Endothelial cell of umbilical vein (primary cell): Measurements from ENCODE around the gene ATG4D. TPM values are rescaled to one million over a fixed set of nuclear protein-coding genes. Genes with fewer than 3 reads are reported as not detected.
A peak's percentile ranks its signal among the peaks of the same experiment; 100 is the strongest.

Source experiments
- BruUV-seq: library from RNA; stranded (reverse); fragments of 400-500 nt; replicated peaks from 2 replicates; lab custom pipeline; 2021; lab: Mats Ljungman, UMichigan
- CTCF ChIA-PET: fragments of 300-600, 350-600 bp; sonication (Branson Sonifier 250); formaldehyde crosslinking; loops from one replicate; lab custom pipeline; 2021; ENCODE audit warnings: antibody characterized with exemption, inconsistent platforms; lab: Charles Lee
- POLR2A ChIA-PET: fragments of 300-600, 350-600 bp; sonication (Branson Sonifier 250); formaldehyde crosslinking; loops from one replicate; lab custom pipeline; 2021; ENCODE audit warnings: antibody characterized with exemption, inconsistent platforms; lab: Charles Lee
- DNase-seq: peaks from one replicate; pipeline ENCODE4 v3.0.0-alpha.2; 2011; ENCODE audit warnings: low read depth, low spot score
- FAIRE-seq: peaks from 2 replicates; lab custom pipeline; 2011; peaks lifted over from hg19 to GRCh38; lab: Jason Lieb, UNC
- H2AFZ ChIP-seq: 2 replicates; pipeline ENCODE4 v1.6.0; 2012; ENCODE audit warnings: low read depth, low read length, control low read depth, inconsistent platforms
- H3K27ac ChIP-seq: 2 replicates; pipeline ENCODE4 v1.5.1; 2011; ENCODE audit warnings: low read depth, mild to moderate bottlenecking, control low read depth, low read length, moderate library complexity; ENCODE audit not compliant: insufficient read depth
- H3K27me3 ChIP-seq, 2 experiments: 2 replicates each; pipeline versions ENCODE4 v1.6.0 to v1.6.1; 2011; ENCODE audit warnings: low read length in 2 of 2, mixed read lengths in 1 of 2; ENCODE audit not compliant: control insufficient read depth in 2 of 2, insufficient read depth in 2 of 2
- H3K36me3 ChIP-seq, 2 experiments: 2 replicates in 1 of 2; 3 replicates in 1 of 2; pipeline ENCODE4 v1.5.1; 2011; ENCODE audit warnings: low read length in 2 of 2, mild to moderate bottlenecking in 1 of 2, moderate library complexity in 1 of 2; ENCODE audit not compliant: control insufficient read depth in 2 of 2, insufficient read depth in 2 of 2; ENCODE audit errors: extremely low read depth in 1 of 2
- H3K4me1 ChIP-seq: 3 replicates; pipeline ENCODE4 v1.5.1; 2011; ENCODE audit warnings: mild to moderate bottlenecking, low read length; ENCODE audit not compliant: control insufficient read depth, insufficient read depth; ENCODE audit errors: extremely low read depth
- H3K4me2 ChIP-seq: 2 replicates; pipeline ENCODE4 v1.6.1; 2011; ENCODE audit warnings: low read length, control low read depth, mixed read lengths; ENCODE audit not compliant: insufficient read depth
- H3K4me3 ChIP-seq, 3 experiments: fragments of 200-600 bp in 1 of 3; sonication (generic), shearing (Covaris generic) in 1 of 3; replicated peaks in 1 of 3; 2 replicates each; pipeline ENCODE4 v1.5.1; 2011 to 2016; ENCODE audit warnings: control low read depth in 3 of 3, low read length in 3 of 3, mild to moderate bottlenecking in 2 of 3, inconsistent platforms in 1 of 3, low read depth in 1 of 3, moderate library complexity in 1 of 3; ENCODE audit not compliant: insufficient read depth in 1 of 3
- H3K79me2 ChIP-seq: 2 replicates; pipeline ENCODE4 v1.6.0; 2012; ENCODE audit warnings: low read length, inconsistent platforms; ENCODE audit not compliant: control insufficient read depth, insufficient read depth
- H3K9ac ChIP-seq: replicated peaks from 2 replicates; pipeline ENCODE3; 2011; ENCODE audit warnings: low read length, control low read depth; ENCODE audit not compliant: insufficient read depth; ENCODE audit errors: extremely low read depth
- H3K9me1 ChIP-seq: replicated peaks from 3 replicates; pipeline ENCODE4 v1.6.0; 2011; ENCODE audit warnings: mild to moderate bottlenecking, low read length; ENCODE audit not compliant: control insufficient read depth, insufficient read depth; ENCODE audit errors: extremely low read depth
- H3K9me3 ChIP-seq: replicated peaks from 2 replicates; pipeline ENCODE4 v1.5.1; 2012; ENCODE audit warnings: low read length, inconsistent platforms; ENCODE audit not compliant: control insufficient read depth, insufficient read depth
- H4K20me1 ChIP-seq: replicated peaks from 2 replicates; pipeline ENCODE3; 2011; ENCODE audit warnings: mild to moderate bottlenecking, low read length; ENCODE audit not compliant: control insufficient read depth, insufficient read depth; ENCODE audit errors: extremely low read depth
- CTCF ChIP-seq, 2 donors: IDR thresholded peaks; 1 replicate in 1 of 2; 2 replicates in 1 of 2; pipeline ENCODE4 v1.5.1; 2011; ENCODE audit warnings: low read length in 2 of 2, mild to moderate bottlenecking in 2 of 2, moderate library complexity in 2 of 2, control low read depth in 1 of 2, inconsistent platforms in 1 of 2, low read depth in 1 of 2; ENCODE audit not compliant: insufficient read depth in 1 of 2; ENCODE audit errors: extremely low read depth in 1 of 2
- EZH2 ChIP-seq: IDR thresholded peaks from 2 replicates; pipeline ENCODE4 v1.6.1; 2012; ENCODE audit warnings: borderline replicate concordance, low read depth, mild to moderate bottlenecking, moderate library complexity, low read length, inconsistent platforms; ENCODE audit not compliant: severe bottlenecking
- FOS ChIP-seq: IDR thresholded peaks from 2 replicates; pipeline ENCODE4 v1.6.1; 2011; ENCODE audit warnings: mild to moderate bottlenecking, low read length, moderate library complexity, borderline replicate concordance; ENCODE audit not compliant: insufficient read depth
- GATA2 ChIP-seq: IDR thresholded peaks from 2 replicates; pipeline ENCODE4 v1.7.0; 2011; ENCODE audit warnings: low read depth, mild to moderate bottlenecking, moderate library complexity, mixed read lengths, low read length; ENCODE audit not compliant: insufficient read length, insufficient read depth
- JUN ChIP-seq: IDR thresholded peaks from 2 replicates; pipeline ENCODE4 v1.6.1; 2011; ENCODE audit warnings: borderline replicate concordance, low read depth; ENCODE audit not compliant: insufficient read length, insufficient read depth
- MAX ChIP-seq: IDR thresholded peaks from 2 replicates; pipeline ENCODE4 v1.6.1; 2011; ENCODE audit not compliant: insufficient read depth, insufficient read length
- MYC ChIP-seq: IDR thresholded peaks from one replicate; pipeline ENCODE4 v1.6.1; 2011; ENCODE audit warnings: mild to moderate bottlenecking, low read depth, low read length
- POLR2A ChIP-seq: IDR thresholded peaks from 2 replicates; pipeline ENCODE4 v1.6.1; 2012; ENCODE audit warnings: low read depth, mild to moderate bottlenecking, control low read depth, low read length
- POLR2AphosphoS5 ChIP-seq: IDR thresholded peaks from 2 replicates; pipeline ENCODE4 v1.6.1; 2012; ENCODE audit warnings: low read depth, mild to moderate bottlenecking, control low read depth, low read length, moderate library complexity; ENCODE audit not compliant: insufficient read depth
- dilution Hi-C: fragments of 300-500 bp; cut with MboI; formaldehyde crosslinking; loops from one replicate; pipeline ENCODE4 v1.15.0; 2019; ENCODE audit warnings: low sequenced_read_pairs; ENCODE audit not compliant: extremely low pct_ligation_motif_present
- intact Hi-C: fragments of 100-400 bp; cut with micrococcal nuclease; formaldehyde crosslinking; loops from one replicate; pipeline ENCODE4 v1.10.0; 2022
- polyA plus RNA-seq, 4 experiments: library from polyadenylated mRNA; depleted of rRNA in 3 of 4; stranded (reverse) in 3 of 4; unstranded in 1 of 4; fragments of >200 nt; gene quantifications; 2 replicates each; pipeline versions ENCODE4 v1.2.1 to v1.2.3, GENCODE V29; 2011 to 2012; ENCODE audit warnings: missing spikeins in 1 of 4
- total RNA-seq: library from RNA; stranded (reverse); gene quantifications from 2 replicates; pipeline ENCODE4 v1.2.3, GENCODE V29; 2021

Gene ATG4D
- total and polyA plus RNA-seq, 2 donors (not counting 3 experiments of a cell fraction or from before 2014, with no cell fraction given): 19.8 to 24.9 TPM

- Histone ChIP-seq H3K9ac (no peak overlapping the region), H2AFZ (no peak overlapping the region), H3K4me2 (peak overlapping the region; percentile 67), H3K27ac (no peak overlapping the region), H3K4me1 (peaks cover 27% of the 10 kb centered on the region), H3K27me3 (no peaks in the 10 kb centered on the region), H3K36me3 (no peaks in the 10 kb centered on the region), H3K9me1 (no peaks in the 10 kb centered on the region), H3K9me3 (no peaks in the 10 kb centered on the region), H3K4me3 (no peak overlapping the region), H4K20me1 (no peaks in the 10 kb centered on the region), H3K79me2 (peaks cover 10% of the 10 kb centered on the region)
- FAIRE-seq: no peak
- DNase-seq: no peak
- no TSS peak for BruUV-seq
- ChIA-PET POLR2A (interaction anchor here (0.6 kb wide), 1 partner anchor 384 kb away, joined by 6 read pairs; no protein-coding TSS in a partner anchor), CTCF (interaction anchor here (1.0 to 2.9 kb wide), 6 partner anchors 14 to 132 kb away, joined by 3 to 13 read pairs (median 6); no protein-coding TSS in a partner anchor)
- intact Hi-C loops: loop anchor here (2.0 to 5.0 kb wide), 4 partner anchors 85 to 165 kb away; partner anchors contain the start of genes CDC37 and QTRT1
- TF ChIP-seq POLR2A: no peak
- dilution Hi-C loops: no loop called here
These were observed 24.0 kb downstream of the ATG4D start for GRCh38 chr19:10567656-10568055.

- no peak for FAIRE-seq
- Histone ChIP-seq H3K9ac (peak overlapping the region; percentile 19), H3K79me2 (peaks cover 10% of the 10 kb centered on the region), H3K36me3 (no peaks in the 10 kb centered on the region), H3K27me3 (no peaks in the 10 kb centered on the region), H3K9me1 (no peaks in the 10 kb centered on the region), H4K20me1 (no peaks in the 10 kb centered on the region), H3K4me2 (peak overlapping the region; percentile 67), H3K9me3 (no peaks in the 10 kb centered on the region), H3K4me3 (peak overlapping the region; percentile 30 to 58 (median 50)), H3K27ac (no peak overlapping the region), H2AFZ (peak overlapping the region; percentile 71), H3K4me1 (peaks cover 27% of the 10 kb centered on the region)
- no peak for TF ChIP-seq POLR2A
- no peak for TF ChIP-seq EZH2
- TF ChIP-seq CTCF (IDR thresholded peaks at IDR 0.05; ENCODE audit: extremely low read depth in 1 of 2, insufficient read depth in 1 of 2, low read depth in 1 of 2, low read length in 2 of 2): no peak
- TF ChIP-seq MYC: no peak
- TF ChIP-seq FOS: no peak
- no peak for TF ChIP-seq JUN
- no peak for TF ChIP-seq MAX
- TF ChIP-seq POLR2AphosphoS5: no peak
- TF ChIP-seq GATA2: no peak
- DNase-seq: no peak
- dilution Hi-C loops (no loop called here), intact Hi-C loops (loop anchor here (2.0 to 5.0 kb wide), 4 partner anchors 85 to 165 kb away; partner anchors contain the start of genes CDC37 and QTRT1)
- ChIA-PET CTCF (interaction anchor here (1.0 to 2.9 kb wide), 5 partner anchors 13 to 132 kb away, joined by 4 to 13 read pairs (median 6); no protein-coding TSS in a partner anchor), POLR2A (no interaction called here)
- BruUV-seq: no TSS peak
These were observed 24.5 kb downstream of the ATG4D start for GRCh38 chr19:10568062-10568825.
